Adrenal gland (tissue), 5 donors: ENCODE results near the gene GLCE.

Experiments used
- CTCF ChIP-seq, 6 experiments: fragments of 450-650 bp in 4 of 6; fragments of 200-600 bp in 2 of 6; sonication (generic) in 1 of 6; IDR thresholded peaks; 1 replicate in 5 of 6; 2 replicates in 1 of 6; pipeline versions ENCODE4 v1.5.1 to v1.8.0; 2016 to 2021; ENCODE audit warnings: antibody characterized with exemption in 6 of 6, mild to moderate bottlenecking in 2 of 6, moderate library complexity in 1 of 6
- POLR2A ChIP-seq, 2 donors: fragments of 450-650 bp; IDR thresholded peaks; one replicate each; pipeline ENCODE4 v1.6.1; 2017; ENCODE audit warnings: antibody characterized with exemption in 2 of 2, mild to moderate bottlenecking in 2 of 2, moderate library complexity in 1 of 2
- donor health status: DM: no; HTN: no; CAD: no.

DNA sequence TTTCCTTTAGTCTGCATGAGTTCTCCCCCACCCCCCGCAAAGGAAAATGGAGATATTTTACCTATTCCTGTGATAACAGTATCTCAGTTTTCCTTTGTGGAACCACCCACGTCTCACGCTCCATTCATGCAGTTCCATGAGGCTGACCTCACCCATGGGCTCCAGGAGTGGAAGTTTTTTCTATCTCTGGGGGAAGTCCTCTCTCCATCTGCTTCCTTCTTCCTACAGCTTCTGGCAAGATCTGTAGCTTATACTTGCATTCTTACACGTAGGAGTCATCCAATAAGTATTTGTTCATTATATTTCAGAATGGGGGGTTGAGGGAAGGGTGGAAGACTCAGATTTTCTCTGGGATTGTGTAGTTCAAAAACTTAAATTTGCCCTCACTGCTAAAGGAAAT, 5.8 kb upstream of the GLCE start:
- no peak for TF ChIP-seq POLR2A (IDR thresholded peaks at IDR 0.05)
- no peak for TF ChIP-seq CTCF (IDR thresholded peaks at IDR 0.05)
